Neural progenitor cell (in vitro differentiated cells): ENCODE measurements around the gene IFNAR1.

Experiments
- EZH2phosphoT487 ChIP-seq: fragments of 200-600 bp; sonication (generic); IDR thresholded peaks from 2 replicates; pipeline ENCODE4 v1.6.1; 2017; ENCODE audit warnings: antibody characterized with exemption
- TF ChIP-seq, protein P1 (sequence below): fragments of 200-600 bp; sonication (generic); IDR thresholded peaks from 2 replicates; pipeline ENCODE4 v1.5.1; 2017; ENCODE audit warnings: antibody characterized with exemption, mild to moderate bottlenecking

GRCh38 chr21:33312121-33312520 is 12.6 kb upstream of the IFNAR1 start:
- TF ChIP-seq, protein P1, sequence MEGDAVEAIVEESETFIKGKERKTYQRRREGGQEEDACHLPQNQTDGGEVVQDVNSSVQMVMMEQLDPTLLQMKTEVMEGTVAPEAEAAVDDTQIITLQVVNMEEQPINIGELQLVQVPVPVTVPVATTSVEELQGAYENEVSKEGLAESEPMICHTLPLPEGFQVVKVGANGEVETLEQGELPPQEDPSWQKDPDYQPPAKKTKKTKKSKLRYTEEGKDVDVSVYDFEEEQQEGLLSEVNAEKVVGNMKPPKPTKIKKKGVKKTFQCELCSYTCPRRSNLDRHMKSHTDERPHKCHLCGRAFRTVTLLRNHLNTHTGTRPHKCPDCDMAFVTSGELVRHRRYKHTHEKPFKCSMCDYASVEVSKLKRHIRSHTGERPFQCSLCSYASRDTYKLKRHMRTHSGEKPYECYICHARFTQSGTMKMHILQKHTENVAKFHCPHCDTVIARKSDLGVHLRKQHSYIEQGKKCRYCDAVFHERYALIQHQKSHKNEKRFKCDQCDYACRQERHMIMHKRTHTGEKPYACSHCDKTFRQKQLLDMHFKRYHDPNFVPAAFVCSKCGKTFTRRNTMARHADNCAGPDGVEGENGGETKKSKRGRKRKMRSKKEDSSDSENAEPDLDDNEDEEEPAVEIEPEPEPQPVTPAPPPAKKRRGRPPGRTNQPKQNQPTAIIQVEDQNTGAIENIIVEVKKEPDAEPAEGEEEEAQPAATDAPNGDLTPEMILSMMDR, result no peak
- TF ChIP-seq EZH2phosphoT487, result no peak
